Measurements from ENCODE around the gene STK32C.
"Not testable (repeated sequence)": the region's sequence is repeated elsewhere in the genome, so short reads cannot be mapped to it uniquely, and the experiment has no call there.

STK32C gene

DNA sequence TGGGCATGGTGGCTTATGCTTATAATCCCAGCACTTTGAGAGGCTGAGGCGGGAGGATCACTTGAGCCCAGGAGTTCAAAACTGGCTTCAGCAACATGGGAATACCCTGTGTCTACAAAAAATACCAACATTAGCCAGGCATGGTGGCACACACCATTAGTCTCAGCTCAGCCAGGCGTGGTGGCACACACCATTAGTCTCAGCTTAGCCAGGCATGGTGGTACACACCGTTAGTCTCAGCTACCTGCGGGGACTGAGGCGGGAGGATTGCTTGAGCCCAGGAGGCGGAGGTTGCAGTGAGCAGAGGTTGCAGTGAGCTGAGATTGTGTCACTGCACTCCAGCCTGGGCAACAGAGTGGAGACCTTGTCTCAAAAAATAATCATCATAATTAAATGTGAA is 33.3 kb upstream of the STK32C start:
- TF ChIP-seq, protein P1, sequence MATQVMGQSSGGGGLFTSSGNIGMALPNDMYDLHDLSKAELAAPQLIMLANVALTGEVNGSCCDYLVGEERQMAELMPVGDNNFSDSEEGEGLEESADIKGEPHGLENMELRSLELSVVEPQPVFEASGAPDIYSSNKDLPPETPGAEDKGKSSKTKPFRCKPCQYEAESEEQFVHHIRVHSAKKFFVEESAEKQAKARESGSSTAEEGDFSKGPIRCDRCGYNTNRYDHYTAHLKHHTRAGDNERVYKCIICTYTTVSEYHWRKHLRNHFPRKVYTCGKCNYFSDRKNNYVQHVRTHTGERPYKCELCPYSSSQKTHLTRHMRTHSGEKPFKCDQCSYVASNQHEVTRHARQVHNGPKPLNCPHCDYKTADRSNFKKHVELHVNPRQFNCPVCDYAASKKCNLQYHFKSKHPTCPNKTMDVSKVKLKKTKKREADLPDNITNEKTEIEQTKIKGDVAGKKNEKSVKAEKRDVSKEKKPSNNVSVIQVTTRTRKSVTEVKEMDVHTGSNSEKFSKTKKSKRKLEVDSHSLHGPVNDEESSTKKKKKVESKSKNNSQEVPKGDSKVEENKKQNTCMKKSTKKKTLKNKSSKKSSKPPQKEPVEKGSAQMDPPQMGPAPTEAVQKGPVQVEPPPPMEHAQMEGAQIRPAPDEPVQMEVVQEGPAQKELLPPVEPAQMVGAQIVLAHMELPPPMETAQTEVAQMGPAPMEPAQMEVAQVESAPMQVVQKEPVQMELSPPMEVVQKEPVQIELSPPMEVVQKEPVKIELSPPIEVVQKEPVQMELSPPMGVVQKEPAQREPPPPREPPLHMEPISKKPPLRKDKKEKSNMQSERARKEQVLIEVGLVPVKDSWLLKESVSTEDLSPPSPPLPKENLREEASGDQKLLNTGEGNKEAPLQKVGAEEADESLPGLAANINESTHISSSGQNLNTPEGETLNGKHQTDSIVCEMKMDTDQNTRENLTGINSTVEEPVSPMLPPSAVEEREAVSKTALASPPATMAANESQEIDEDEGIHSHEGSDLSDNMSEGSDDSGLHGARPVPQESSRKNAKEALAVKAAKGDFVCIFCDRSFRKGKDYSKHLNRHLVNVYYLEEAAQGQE (IDR thresholded peaks at IDR 0.05; ENCODE audit: insufficient replicate concordance, low read depth) = no peak
- TF ChIP-seq, protein P2, sequence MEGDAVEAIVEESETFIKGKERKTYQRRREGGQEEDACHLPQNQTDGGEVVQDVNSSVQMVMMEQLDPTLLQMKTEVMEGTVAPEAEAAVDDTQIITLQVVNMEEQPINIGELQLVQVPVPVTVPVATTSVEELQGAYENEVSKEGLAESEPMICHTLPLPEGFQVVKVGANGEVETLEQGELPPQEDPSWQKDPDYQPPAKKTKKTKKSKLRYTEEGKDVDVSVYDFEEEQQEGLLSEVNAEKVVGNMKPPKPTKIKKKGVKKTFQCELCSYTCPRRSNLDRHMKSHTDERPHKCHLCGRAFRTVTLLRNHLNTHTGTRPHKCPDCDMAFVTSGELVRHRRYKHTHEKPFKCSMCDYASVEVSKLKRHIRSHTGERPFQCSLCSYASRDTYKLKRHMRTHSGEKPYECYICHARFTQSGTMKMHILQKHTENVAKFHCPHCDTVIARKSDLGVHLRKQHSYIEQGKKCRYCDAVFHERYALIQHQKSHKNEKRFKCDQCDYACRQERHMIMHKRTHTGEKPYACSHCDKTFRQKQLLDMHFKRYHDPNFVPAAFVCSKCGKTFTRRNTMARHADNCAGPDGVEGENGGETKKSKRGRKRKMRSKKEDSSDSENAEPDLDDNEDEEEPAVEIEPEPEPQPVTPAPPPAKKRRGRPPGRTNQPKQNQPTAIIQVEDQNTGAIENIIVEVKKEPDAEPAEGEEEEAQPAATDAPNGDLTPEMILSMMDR (IDR thresholded peaks at IDR 0.05; ENCODE audit: insufficient read depth, low read length) = no peak
- TF ChIP-seq GABPA (IDR thresholded peaks at IDR 0.05; ENCODE audit: low read depth) (no peak), POLR2AphosphoS5 (IDR thresholded peaks at IDR 0.05; ENCODE audit: low read depth) (no peak), SPI1 (IDR thresholded peaks at IDR 0.05; ENCODE audit: borderline replicate concordance, low read depth) (no peak)
- Histone ChIP-seq H3K27ac (replicated peaks) (no peak overlapping the region), H3K27me3 (ENCODE audit: insufficient read depth, poor library complexity, severe bottlenecking) (no peaks in the 10 kb centered on the region), H3K4me3 (replicated peaks; ENCODE audit: insufficient read depth, low read length) (no peak overlapping the region)
- DNase-seq (ENCODE audit: low read depth in 1 of 2, low spot score in 1 of 2) = no peak

DNA sequence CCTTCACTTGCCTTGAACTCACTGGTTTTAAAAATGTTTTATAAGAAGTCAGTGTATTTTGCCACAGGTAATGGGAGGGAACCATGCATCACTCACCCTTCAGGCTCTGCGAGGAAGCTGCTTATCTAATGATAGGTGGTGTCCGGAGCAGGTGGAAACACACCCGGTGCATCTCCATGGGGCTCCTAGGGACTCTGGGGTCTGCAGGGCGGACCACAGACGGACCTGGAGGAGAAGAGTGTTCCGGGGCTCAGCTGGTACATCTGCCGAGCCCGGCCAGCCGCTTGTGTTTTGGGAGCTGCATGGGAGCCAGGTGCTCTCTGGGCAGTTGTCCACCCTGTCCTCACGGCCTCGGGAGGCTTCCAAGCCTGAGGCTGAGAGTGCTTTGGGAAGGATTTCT is 31.5 kb upstream of the STK32C start:
- Histone ChIP-seq H3K4me3 (replicated peaks; ENCODE audit: insufficient read depth, low read length) (no peak overlapping the region), H3K27me3 (ENCODE audit: insufficient read depth, poor library complexity, severe bottlenecking) (no peaks in the 10 kb centered on the region), H3K27ac (replicated peaks) (no peak overlapping the region)
- no peak for TF ChIP-seq SPI1 (IDR thresholded peaks at IDR 0.05; ENCODE audit: borderline replicate concordance, low read depth)
- no peak for TF ChIP-seq GABPA (IDR thresholded peaks at IDR 0.05; ENCODE audit: low read depth)
- no peak for TF ChIP-seq POLR2AphosphoS5 (IDR thresholded peaks at IDR 0.05; ENCODE audit: low read depth)
- TF ChIP-seq, protein P2 (IDR thresholded peaks at IDR 0.05; ENCODE audit: insufficient read depth, low read length) = no peak
- TF ChIP-seq, protein P1 (IDR thresholded peaks at IDR 0.05; ENCODE audit: insufficient replicate concordance, low read depth) = no peak
- DNase-seq (ENCODE audit: low read depth in 1 of 2, low spot score in 1 of 2) = no peak

DNA sequence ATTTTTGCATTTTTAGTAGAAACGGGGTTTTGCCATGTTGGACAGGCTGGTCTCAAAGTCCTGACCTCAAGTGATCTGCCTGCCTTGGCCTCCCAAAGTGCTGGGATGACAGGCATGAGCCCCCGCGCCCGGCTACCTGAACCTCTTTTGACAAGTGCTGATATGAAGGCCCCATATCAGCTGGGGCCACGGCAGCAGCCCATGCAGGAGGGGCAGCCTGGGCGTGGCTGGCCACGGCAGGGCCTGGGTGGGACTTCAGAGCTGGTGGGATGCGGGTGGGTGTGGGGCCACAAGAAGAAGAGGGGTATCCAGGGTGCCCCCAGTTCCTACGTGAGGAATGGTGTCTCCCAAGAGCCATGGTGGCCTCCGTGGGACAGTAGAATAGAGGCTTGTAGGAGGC is 31.1 kb upstream of the STK32C start:
- DNase-seq (ENCODE audit: low read depth in 1 of 2, low spot score in 1 of 2) = no peak

DNA sequence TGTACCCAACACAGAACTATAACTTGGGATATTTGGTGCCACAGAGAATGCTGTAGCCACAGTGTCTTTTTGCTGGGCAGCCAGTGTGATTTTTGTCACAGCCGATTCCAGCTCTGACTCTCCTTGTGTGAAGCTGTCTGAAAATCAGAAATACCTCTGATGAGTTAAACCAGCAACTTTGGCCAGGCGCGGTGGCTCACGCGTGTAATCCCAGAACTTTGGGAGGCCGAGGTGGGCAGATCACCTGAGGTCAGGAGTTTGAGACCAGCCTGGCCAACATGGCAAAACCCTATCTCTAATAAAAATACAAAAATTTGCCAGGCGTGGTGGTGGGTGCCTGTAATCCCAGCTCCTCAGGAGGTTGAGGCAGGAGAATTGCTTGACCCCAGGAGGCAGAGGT is 30.1 kb upstream of the STK32C start:
- H3K4me3 ChIP-seq (replicated peaks; ENCODE audit: insufficient read depth, low read length); H3K27ac ChIP-seq (replicated peaks); DNase-seq (ENCODE audit: low read depth in 1 of 2, low spot score in 1 of 2): not testable (repeated sequence)

More for the DNA sequence above, 31.1 kb upstream of the STK32C start:
- no peak overlapping the region for H3K4me3 ChIP-seq (replicated peaks; ENCODE audit: insufficient read depth, low read length)
- H3K27ac ChIP-seq (replicated peaks) = no peak overlapping the region
- TF ChIP-seq GABPA (IDR thresholded peaks at IDR 0.05; ENCODE audit: low read depth) (no peak), POLR2AphosphoS5 (IDR thresholded peaks at IDR 0.05; ENCODE audit: low read depth) (no peak), SPI1 (IDR thresholded peaks at IDR 0.05; ENCODE audit: borderline replicate concordance, low read depth) (no peak)
- TF ChIP-seq, protein P2 (IDR thresholded peaks at IDR 0.05; ENCODE audit: insufficient read depth, low read length) = no peak
- TF ChIP-seq, protein P1 (IDR thresholded peaks at IDR 0.05; ENCODE audit: insufficient replicate concordance, low read depth) = no peak
- no peaks in the 10 kb centered on the region for H3K27me3 ChIP-seq (ENCODE audit: insufficient read depth, poor library complexity, severe bottlenecking)

More for the DNA sequence above, 30.1 kb upstream of the STK32C start:
- H3K27me3 ChIP-seq (ENCODE audit: insufficient read depth, poor library complexity, severe bottlenecking) = not testable (repeated sequence)
